ENCODE measurements around the gene TMEM59. TPM values are rescaled to one million over a fixed set of nuclear protein-coding genes. Genes with fewer than 3 reads are reported as not detected.

TMEM59 gene
- total RNA-seq, 1 donor from 2014 or later = 225 TPM

GRCh38 chr1:53992085-53992874 is 60.7 kb downstream of the TMEM59 start:
- TF ChIP-seq CTCF (IDR thresholded peaks at IDR 0.05; ENCODE audit: unreplicated experiment) = no peak
- H3K27ac Mint-ChIP-seq = no peak overlapping the region
- DNase-seq (ENCODE audit: low spot score in 2 of 2, unreplicated experiment in 2 of 2) = no peak
- H3K36me3 Mint-ChIP-seq = no peaks in the 10 kb centered on the region
- H3K27me3 Mint-ChIP-seq (ENCODE audit: low read depth) = peaks cover 4% of the 10 kb centered on the region
- no peak overlapping the region for H3K4me3 Mint-ChIP-seq
- no peaks in the 10 kb centered on the region for H3K9me3 Mint-ChIP-seq
- peaks cover 1% of the 10 kb centered on the region for H3K4me1 Mint-ChIP-seq

- Mint-ChIP-seq H3K4me1 (peaks cover 3% of the 10 kb centered on the region), H3K27me3 (ENCODE audit: low read depth) (peaks cover 2% of the 10 kb centered on the region), H3K27ac (no peak overlapping the region), H3K4me3 (no peak overlapping the region), H3K9me3 (no peaks in the 10 kb centered on the region), H3K36me3 (no peaks in the 10 kb centered on the region)
- no peak for TF ChIP-seq CTCF (IDR thresholded peaks at IDR 0.05; ENCODE audit: unreplicated experiment)
- no peak for DNase-seq (ENCODE audit: low spot score in 2 of 2, unreplicated experiment in 2 of 2)
Measured at GRCh38 chr1:53987880-53988279, 65.1 kb downstream of the TMEM59 start.

DNA sequence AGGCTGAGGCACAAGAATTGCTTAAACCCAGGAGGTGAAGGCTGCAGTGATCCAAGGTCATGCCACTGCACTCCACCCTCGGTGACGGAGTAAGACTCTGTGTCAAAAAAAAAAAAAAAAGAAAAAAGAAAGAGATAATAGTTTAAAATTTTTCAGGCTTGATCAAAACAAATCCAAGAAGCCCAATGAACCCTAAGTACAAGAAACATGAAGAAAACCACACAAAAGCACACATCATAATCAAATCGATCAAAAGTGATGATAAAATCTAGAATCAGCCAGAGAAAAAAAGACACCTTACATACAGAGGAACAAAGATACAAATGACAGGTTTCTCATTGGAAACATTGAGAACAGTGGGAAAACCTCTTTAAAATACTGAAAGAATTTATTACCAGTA is 66.5 kb downstream of the TMEM59 start:
- TF ChIP-seq CTCF (IDR thresholded peaks at IDR 0.05; ENCODE audit: unreplicated experiment) = no peak
- Mint-ChIP-seq H3K27me3 (ENCODE audit: low read depth) (peaks cover 2% of the 10 kb centered on the region), H3K9me3 (no peaks in the 10 kb centered on the region), H3K27ac (no peak overlapping the region), H3K36me3 (no peaks in the 10 kb centered on the region), H3K4me1 (peaks cover 14% of the 10 kb centered on the region), H3K4me3 (no peak overlapping the region)
- DNase-seq (ENCODE audit: low spot score in 2 of 2, unreplicated experiment in 2 of 2) = no peak

- Mint-ChIP-seq H3K27me3 (ENCODE audit: low read depth) (peaks cover 2% of the 10 kb centered on the region), H3K4me1 (peaks cover 18% of the 10 kb centered on the region), H3K9me3 (no peaks in the 10 kb centered on the region), H3K4me3 (no peak overlapping the region), H3K36me3 (no peaks in the 10 kb centered on the region), H3K27ac (no peak overlapping the region)
- TF ChIP-seq CTCF (IDR thresholded peaks at IDR 0.05; ENCODE audit: unreplicated experiment) = no peak
- no peak for DNase-seq (ENCODE audit: low spot score in 2 of 2, unreplicated experiment in 2 of 2)
Measured at GRCh38 chr1:53984726-53985125, 68.3 kb downstream of the TMEM59 start.

DNA sequence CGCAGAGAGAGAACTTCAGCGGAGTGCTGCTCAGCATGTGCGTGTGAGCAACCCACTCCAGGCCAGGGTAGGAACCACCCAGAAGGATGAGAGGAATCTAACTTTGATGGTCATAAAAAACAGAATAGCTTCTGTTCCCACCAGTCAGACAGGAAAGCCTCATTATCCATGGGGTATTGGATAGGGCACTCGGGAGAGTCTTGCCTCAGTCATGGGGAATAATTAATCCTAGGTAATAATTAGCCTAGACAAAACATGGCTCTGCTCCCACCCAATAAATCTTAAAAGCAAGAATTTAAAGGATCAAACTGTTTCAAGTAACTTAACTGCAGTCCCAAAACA is 70.3 kb downstream of the TMEM59 start:
- no peak for TF ChIP-seq CTCF (IDR thresholded peaks at IDR 0.05; ENCODE audit: unreplicated experiment)
- Mint-ChIP-seq H3K9me3 (no peaks in the 10 kb centered on the region), H3K36me3 (no peaks in the 10 kb centered on the region), H3K27ac (peak overlapping the region; percentile 92), H3K4me1 (peaks cover 19% of the 10 kb centered on the region), H3K4me3 (peak overlapping the region; percentile 58), H3K27me3 (ENCODE audit: low read depth) (no peaks in the 10 kb centered on the region)
- no peak for DNase-seq (ENCODE audit: low spot score in 2 of 2, unreplicated experiment in 2 of 2)
